Stimulated activated CD8-positive, alpha-beta memory T cell treated with anti-CD3 and anti-CD28 coated beads, Interleukin-15, amount 100 ng/mL, for 48 hours (primary cell): ENCODE results near the gene PSMB11.
"Not testable (repeated sequence)": the region's sequence is repeated elsewhere in the genome, so short reads cannot be mapped to it uniquely, and the experiment has no call there.

Experiments
- DNase-seq, 2 donors: peaks; one replicate each; pipeline ENCODE4 v3.0.0-alpha.2; 2020; ENCODE audit warnings: low read depth in 2 of 2

Gene PSMB11

DNA sequence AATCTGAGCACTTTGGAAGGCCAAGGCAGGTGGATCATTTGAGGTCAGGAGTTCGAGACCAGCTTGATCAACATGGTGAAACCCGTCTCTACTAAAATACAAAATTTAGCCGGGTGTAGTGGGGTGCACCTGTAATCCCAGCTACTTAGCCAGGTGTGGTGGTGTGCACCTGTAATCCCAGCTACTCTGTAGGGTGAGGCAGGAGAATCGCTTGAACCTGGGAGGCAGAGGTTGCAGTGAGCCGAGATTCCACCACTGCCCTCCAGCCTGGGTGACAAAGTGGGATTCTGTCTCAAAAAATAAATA is 28.3 kb upstream of the PSMB11 start:
- not testable (repeated sequence) for DNase-seq

DNA sequence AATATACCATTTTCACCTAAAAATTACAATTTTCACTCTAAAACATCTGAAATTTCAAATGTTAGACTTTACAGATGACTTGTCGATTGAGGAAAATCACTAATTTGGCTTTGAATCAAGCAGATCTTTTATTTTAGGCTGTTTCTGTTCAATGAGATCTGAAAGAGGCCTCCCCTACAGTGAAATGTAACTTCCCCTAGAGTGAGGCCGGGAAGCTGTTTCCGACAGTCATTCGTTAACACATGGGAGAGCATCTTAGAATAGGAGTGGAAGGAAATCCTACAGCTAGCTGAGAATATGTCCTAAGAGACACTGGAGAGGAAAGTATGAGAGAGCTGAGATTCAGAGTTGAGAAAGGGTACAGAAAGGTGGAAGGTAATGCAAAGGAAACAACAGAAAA is 26.4 kb upstream of the PSMB11 start:
- no peak for DNase-seq

DNA sequence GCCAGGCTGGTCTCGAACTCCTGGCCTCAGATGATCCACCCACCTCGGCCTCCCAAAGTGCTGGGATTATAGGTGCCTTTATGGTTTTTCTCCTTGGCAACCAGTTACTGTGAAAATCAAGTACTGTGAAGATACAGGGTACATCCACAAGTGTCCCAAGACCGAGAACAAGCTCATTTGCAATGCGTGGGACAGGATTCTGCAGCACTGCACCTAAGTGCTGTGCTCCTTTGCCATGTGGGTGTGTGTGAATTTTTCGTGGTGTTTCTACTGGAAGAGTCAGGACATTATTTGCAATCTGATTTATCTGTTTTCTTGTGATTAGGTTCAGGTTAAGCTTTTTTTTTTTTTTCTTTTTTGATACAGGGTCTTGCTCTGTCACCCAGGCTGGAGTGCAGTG is 24.9 kb upstream of the PSMB11 start:
- DNase-seq, result no peak

DNA sequence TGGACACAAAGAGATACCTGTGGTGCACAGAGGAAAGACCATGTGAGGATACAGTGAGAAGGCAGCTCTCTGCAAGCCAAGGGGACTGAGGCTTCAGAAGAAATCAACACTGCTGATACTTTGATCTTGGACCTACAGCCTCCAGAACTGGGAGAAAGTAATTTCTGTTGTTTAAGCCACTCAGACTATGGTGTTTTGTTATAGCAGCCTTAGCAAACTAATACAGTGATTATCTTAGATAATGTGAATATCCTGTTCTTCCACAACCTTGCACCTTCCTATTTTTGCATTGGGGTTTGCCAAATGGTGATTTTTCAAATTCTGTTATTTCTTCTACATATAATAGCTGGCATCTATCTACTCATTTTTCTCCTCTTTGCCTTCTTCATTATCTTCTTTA is 23.9 kb upstream of the PSMB11 start:
- DNase-seq, result no peak

DNA sequence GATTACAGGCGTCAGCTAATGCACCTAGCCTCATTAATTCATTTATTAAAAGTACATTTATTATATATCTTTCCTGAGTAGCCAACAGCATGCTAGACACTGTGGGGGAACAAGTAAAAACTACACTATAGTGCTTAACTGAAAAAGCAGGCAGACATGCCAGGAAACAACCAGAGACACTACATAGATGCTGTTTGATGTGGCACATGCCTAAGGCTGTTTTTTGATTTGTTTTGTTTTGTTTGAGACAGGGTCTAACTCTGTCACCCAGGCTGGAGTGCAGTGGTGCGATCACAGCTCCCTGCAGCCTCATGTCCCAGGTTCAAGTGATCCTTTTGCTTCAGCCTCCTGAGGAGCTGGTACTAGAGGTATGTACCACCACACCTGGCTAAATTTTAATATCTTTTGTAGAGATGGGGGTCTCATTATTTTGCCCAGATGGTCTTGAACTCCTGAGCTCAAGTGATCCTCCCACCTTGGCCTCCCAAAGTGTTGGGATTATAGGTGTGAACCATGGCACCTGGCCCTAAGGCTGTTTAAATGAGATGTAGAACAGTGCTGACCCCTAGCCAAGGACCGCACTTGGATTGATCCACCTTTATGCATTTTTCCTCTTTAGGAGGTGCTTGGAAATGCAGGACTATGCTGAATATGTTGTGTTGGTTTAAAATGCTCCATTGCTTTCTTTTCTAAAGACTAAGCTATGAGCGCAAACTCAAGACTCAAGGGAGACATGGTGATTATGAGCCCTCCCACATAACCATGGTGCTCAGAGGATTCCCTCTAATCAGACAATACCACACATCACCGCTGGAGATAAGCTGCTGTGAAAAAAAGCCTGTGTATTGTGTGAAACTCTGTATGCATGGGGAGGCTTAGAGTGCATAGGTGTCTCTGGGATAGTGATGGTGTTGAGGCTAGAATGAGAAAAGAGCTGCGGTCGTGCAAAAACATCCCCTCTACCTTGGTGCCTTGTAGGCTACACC is 21.6 kb upstream of the PSMB11 start:
- DNase-seq, result no peak

DNA sequence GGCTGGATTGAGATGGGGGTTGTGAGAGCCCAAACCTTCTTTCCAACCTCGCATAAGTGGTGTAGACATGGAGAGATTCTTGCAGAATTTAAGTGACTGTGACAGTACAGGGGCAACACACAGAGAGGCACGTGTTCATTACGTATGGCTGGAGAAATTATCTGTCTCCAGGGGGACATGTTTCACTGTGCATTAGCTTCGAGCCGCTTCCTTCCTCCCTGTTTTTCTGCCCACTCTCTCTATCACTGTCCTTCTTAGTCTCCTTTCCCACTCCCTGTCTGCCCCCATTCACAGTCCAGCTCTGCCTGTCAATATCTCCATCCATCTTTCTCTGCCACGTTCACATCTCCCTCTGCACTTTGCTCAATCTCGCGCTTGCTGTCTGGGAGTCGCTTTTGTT is 20.6 kb upstream of the PSMB11 start:
- DNase-seq, result no peak

DNA sequence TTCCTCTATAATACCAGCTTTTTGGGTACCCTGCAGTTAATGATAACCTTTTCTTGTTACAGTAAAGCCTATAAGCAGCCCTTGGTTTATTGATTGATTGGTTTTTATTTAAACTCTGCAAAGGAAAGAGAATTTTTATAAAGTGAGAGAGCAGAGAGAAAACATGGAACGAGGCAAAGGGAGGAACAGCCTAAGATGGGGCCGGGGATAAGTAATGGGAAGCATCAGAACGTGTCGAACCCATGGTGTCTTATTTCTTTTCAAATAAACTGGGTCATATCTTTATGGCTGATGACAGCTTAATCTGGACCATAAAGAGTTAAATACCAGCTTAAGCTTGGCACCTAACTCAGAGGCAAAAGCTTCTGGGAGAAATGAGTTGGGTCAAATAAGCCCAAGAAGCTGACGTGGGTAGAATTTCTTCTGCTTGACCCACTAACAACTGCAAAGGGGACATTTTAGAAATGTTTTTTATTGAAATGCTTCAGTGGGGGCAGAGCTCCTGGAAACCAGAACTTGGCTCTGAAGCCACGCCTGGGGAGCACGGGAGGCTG is 20.0 kb upstream of the PSMB11 start:
- no peak for DNase-seq

DNA sequence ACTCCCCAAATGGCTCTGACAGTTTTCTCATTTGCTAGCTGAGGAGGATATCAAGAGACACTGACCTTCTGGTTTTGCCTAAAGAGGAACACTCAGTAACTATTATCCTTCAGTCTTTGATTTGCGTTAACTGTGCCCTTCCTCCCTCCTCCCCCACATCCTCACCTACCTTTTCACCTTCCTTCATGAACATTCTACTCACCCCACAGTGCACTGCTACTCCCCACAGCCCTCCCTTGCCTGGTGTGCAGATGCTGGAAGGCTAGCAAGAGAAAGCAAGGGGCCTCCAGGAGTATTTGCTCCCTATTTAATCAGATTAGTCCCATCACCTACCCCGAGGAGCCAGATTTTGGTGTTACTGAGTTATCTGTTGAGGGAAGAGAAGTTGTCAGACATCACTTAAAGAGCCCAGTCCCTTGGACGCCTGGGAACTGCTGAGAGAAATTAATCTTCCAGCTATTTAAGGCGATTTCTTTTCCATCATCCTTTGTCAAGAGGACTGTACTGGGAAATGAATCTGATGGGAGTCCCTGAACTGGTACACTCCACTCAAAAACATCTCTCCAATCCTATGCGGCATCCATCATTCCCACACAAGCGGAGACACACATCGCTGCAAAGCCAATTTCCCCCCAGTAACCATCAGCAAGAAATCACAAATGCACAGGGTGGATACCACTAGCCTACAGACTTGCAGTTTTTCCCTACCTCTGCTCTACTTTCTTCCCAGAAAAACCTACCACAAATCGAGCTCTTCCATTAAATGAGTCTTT is 18.8 kb upstream of the PSMB11 start:
- no peak for DNase-seq

DNA sequence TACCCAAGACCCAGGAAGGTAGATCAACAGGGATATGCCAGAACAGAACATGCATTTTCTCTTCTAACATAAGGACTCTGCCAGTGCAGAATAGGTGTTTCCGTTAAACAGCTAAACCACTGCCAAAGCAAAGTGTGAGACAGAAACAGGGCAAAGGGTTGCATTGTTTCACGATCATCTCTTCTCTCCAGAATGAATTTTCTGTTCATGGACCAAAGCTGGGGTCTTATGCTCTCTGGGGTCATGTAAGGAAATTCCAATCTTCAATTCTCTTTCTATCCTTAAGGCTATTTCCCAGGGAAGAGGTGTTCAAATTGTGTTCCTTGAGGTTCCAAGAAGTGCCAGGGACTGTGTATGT is 18.2 kb upstream of the PSMB11 start:
- DNase-seq, result no peak

DNA sequence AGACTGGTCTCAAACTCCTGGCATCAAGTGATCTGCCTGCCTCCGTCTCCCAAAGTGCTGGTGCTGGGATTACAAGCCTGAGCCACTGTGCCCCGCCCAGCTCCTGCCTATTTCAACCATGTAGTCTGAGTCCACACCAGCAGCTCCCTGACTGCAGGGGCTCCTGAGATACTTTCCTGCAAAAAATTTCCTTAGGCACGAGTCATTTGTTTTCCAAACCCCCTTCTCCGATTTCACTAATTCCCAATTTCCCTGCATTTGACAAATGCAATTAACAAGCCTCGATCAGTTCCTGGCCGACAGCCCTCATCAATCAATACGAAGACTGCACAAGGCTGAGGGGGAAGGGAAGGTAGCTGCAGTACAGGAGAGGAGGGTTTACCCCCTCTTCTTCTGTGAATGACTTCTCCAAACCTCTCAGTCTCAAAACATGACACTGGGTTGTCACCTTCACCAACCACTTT is 17.4 kb upstream of the PSMB11 start:
- no peak for DNase-seq

DNA sequence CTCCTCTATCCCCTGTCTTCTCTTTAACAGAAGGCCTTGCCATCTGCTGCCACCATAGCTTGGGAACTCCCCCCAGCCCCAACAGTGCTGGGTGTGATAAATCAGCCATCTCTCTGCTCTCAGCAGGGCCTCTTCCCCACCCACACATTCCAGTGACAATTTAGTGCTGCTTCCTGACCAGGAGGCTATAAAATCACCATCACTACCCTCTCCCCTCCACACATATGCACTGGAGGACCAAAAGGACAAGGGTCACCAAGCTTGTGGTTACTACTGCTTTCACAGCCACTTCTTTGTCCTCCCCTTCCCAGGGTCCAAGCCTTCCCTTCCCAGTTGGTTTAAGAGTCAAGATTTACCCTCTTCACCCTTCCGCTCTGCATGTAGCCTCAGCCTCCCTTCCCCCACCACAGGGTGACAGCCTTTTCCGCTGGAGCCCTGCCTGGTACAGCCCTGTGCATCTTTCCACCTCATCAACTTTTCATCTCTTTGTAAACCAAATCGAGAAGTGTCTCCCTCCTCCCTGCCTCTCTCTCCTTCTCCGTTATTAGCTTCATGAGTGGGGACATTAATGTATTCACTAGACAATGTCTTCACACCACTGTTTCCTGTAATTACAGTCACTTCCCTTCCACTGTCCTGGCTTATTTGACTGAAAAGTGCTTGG is 16.7 kb upstream of the PSMB11 start:
- DNase-seq, result no peak

DNA sequence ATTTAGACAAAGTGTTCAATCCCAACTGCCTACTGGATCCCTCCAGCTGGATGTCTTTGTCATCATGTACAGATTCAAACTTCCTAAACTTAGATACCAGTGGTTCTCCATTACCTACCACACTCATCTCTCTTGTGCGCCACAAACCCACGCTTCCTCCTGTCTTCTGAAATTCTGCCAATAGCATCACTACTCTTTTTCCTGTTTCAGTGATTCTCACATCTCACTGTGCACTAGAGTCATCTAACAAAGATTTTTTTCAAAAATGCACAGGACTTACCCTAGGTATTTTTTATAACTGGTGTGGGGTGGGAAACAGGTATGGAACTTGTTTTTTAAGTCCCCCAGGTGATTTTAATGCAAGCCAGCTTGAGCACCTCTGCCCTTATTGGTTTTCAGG is 13.2 kb upstream of the PSMB11 start:
- no peak for DNase-seq

DNA sequence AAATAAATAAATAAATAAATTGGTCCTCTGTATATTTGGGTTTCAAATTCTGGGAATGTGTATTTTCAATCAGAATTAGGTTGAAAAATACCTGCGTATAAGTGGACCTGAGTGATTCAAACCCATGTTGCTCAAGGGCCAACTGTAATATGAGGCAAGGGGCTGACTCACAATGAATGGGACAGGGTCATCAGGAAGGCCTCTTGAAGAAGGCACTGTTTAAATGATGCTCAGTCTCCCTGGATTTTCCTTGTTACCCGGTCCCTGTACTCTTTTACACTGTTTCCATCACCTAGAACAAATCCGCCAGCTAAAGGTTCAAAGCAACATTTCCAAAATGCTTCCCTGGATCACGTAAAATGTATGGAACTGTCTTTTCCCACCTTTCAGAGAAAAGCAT is 11.1 kb upstream of the PSMB11 start:
- DNase-seq, result no peak

DNA sequence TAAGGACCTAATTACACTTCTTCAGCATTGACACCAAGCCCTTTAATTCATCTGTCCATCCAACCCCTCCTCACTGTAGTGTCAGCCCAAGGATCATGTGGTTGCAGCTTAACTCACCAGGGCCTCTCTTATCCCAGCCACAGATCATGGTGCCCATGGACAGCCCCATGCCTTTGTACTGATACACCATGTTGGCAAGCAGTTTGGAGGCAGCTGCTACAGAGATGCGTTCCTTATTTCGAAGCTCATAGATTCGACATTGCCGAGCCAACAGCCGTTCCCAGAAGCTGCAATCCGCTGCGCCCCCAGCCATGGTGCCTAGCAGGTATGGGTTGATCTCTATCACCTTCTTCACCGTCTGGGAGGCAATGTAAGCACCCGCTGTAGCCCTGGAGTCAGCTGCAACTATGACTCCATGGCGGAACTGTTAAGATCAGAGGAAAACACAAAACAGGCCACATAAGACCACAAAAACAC is 8.7 kb upstream of the PSMB11 start:
- DNase-seq, result no peak

DNA sequence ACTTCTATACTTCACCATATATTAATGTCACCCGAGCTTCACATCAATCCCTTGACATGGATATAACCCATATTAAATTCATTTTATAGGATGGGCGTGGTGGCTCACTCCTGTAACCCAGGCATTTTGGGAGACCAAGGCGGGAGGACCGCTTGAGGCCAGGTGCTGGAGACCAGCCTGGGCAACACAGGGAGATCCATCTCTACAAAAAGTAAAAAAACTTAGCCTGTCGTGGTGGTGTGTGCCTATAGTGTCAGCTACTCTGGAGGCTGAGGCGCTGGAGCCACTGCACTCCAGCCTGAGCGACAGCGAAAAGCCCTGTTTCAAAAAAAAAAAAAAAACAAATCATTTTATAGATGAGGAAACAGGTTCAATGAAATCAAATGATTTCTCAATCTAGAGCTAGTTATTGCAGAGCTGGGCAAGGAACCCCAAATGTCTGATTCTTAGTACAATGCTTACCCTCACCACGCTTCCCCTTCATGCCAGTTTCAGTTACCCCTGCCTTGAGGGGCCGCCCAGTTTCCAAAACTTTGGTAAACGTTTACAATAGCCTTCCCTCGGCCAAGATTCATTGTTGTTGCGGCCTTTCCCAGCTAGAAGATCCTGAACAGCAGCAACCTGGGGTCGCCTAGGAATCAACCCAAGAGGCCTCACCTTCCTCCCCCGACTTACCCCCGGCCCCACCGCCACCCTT is 8.1 kb upstream of the PSMB11 start:
- no peak for DNase-seq

DNA sequence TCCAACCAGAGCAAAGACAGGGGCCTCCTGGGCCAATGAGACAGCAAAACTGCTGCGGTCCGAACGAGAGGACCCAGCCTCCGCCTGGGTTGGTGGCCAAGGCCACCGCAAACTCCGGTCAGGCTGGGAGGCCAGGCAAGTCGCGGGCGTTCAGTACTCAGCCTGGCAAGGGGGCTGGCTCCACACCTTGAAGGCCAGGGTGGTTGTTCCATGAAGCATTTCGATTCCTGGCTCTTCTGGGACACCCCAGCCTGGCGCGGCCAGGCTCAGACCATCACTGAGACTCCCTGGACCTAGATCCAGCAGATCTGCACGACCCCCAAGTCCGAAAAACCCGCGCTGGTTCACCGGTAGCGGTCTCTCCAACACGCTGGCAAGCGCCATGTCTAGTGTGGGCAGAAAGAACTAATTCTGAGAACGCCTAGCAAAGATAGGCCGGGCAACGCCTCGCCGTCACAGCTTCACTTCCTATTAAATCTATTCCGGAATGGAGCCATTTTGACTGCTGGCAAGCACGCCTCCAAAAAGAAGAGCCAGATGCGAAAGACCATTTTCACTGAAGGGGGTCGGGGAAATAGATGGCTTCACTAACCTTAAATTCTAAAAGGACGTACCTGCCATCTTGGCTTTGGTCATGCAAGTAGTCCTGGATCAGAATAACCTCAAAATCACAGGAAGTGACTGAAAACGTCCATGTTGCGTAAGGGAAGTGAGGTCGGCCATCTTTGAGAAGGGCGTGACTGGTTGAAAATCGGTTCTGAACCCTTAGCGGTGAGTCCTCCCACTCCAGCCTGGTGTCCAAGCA is 7.3 kb upstream of the PSMB11 start, which contains the start of gene PSMB5:
PSMB5 (minus strand) TSS at position 403 of the 805 bp plus-strand sequence; CDS start at position 384, 19 bp downstream.
- peak; percentile 78 to 80 for DNase-seq

DNA sequence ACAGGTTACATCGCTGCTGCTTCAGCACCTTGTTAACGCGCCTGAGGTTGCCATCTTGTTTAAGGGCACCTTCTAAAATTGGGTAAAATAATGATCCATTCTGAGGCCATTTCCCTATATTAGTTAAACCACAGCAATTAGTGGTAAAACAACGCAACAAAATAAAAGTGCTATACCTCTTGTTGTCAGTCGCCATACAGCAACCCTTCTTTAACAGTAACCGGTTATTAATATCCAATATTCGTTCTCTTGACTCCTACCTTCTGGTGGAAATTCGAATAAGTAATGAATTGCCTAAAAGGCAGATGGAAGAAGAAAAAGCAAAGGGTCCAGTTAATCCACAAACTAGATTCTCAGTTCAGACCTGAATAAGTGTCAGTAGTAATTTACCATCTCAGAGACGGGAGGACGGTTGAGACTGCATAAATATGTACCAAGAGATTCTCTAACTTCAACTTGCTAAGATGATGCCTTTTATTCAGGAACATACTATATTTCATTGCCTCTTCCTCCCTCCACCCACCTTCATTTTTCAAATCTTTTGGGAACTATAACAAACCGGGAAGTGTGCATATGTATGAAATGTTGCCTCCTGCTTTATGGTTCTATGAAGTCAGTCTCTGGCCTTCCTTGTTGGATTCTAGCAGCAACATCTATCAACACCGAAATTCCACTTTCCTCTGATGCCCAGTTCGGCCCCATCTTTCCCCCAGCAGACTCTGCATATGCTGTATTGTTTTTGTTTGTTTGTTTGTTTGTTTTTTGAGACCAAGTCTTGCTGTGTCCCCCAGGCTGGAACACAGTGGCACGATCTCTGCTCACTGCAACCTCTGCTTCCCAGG is 6.5 kb upstream of the PSMB11 start:
- no peak for DNase-seq

DNA sequence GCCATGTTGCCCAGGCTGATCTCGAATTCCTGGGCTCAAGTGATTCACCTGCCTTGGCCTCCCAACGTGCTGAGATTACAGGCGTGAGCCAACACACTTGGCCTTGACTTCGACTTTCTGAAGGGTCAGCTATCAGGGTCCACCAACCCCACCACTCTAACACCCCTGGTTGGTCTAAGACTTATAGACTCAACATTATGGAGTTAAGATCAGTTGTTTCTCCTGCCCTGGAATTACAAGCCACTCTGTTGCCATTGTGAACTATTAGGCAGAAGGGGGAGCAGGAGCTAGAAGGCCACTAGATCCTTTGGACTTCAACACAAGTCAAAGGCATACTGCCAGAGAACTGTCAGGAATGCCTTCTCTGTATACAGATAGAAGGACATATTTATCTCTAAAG is 1.9 kb upstream of the PSMB11 start:
- no peak for DNase-seq

DNA sequence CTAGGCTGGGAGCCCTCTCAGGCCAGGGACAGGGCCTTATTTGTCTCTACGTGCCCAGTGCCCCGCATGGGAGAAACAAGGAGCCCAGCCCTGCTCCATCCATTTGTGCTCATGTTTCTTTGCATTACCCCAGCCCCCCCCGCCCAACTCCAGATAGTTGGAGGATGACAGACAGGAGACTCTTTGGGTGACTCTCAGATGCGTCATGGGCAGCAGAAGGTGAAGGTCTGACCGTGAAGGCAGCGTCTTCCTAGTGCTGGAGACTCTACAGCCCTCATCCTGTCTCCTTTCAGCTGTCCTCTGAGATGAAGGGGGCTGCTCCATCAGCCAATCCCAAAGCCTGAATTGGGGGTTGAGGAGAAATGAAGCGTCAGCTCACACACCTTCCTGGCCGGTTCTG is 283 bp upstream of the PSMB11 start:
- no peak for DNase-seq

DNA sequence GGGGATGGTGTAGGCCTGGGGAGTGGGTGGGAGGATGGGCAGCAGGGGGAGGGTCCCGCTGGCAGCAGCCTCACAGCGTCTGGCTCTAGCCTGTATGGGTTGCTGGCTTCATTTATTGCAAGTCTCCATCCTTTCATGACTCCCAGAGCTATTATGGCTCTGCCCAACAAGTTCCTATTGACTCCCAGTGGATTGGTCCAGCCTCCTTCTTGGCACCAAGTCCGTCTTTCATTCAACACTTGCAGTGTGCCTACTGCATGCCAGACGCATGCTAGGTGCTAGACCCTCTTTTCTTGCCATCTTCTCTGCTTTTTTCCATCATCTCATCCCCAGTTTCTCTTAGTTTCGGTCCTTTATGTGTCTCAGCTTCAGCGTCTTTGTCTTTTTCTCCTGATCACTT is 1.1 kb downstream of the PSMB11 start:
- no peak for DNase-seq
